RCC 7860 (cell line): ENCODE results near the gene TRMT2A.
A peak's percentile ranks its signal among the peaks of the same experiment; 100 is the strongest.

Experiments
- DNase-seq: peaks from one replicate; pipeline ENCODE4 v3.0.0-alpha.2; 2015; ENCODE audit warnings: low spot score
- FAIRE-seq: peaks from 2 replicates; lab custom pipeline; 2012; peaks lifted over from hg19 to GRCh38; lab: Jason Lieb, UNC

Gene TRMT2A

DNA sequence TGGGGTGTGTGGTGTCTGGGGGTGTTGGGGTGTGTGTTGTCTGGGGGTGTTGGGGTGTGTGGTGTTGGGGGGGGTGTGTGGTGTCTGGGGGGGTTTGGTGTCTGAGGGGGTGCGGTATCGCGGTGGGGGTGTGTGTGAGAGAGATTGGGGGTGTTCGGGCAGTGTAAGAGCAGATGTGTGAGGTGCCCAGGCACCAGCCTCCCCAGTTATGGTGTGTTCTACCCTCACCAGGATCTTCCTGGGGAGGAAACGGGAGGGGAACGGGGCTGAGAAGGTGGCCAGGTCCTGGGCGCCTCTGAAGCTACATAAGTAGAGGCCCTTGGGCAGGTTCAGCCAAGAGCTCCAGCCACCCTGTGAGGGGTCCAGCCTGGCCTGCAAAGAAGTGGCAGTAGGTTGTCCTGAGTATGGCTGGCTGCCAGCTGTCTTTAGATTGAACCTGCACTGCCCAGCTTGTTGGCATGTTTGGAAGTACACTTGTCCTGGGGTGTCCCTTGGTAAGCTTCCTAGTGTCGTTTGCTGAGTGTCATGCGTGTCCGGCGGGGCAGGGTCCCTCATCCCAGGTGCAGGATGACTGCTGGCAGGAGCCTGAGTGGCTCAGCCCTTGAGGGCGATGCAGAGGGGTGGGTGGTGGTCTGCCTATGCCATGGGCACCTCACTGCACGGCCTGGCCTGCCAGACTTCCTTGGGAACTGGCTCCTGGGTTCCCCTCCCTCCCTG is 6.5 kb upstream of the TRMT2A start:
- DNase-seq (no peak), FAIRE-seq (no peak)

DNA sequence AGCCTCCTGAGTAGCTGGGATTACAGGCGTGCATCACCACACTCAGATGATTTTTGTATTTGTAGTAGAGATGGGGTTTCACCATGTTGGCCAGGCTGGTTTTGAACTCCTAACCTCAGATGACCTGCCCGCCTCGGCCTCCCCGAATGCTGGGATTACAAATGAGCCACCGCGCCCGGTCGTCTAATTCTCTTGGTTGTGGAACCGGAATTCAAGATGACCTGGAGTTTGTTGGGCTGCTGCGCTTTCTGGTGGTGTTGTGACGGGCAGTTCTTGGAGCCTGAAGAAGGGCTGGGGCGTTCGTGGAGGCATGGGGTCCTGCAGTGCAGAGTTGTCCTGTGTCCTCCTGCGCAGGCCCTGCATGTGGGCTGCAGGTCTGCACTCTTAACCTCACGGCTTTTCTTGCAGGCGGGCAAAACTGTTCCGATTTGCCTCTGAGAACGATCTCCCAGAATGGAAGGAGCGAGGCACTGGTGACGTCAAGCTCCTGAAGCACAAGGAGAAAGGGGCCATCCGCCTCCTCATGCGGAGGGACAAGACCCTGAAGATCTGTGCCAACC is 4.9 kb upstream of the TRMT2A start:
- FAIRE-seq (no peak), DNase-seq (no peak)

DNA sequence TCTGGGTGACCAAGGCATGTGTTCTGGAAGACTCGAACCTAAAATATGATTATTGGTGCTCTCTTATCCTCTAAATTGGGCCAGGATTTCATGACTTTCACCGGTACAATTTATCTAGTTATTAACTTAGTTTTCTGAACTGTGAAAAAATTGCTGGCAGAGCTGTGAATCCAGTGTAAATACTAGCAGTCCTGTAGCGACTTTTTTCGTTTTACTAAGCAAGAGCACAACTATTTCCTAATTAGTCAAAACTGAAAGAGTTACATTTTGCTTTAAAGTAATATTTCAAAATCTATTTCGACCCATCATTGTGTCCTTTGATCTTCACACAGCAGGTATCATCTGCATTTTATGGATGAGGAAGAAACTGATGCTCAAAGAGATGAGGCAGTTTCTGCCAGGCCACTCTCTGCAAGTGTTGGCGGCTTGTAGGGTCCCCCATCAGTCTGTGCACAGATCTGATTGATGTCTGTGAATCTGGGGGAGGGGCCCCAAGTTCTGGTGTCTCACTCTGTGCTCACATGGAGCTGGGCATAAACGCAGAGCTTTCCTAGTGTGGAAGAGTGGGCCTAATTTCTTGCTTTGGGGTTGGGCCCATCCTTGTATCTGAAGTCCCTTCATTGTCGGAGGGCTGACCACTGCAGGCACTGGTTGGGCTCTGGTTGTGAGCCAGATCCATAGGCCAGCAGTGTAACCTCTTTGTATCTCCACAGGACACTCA is 1.4 kb upstream of the TRMT2A start:
- DNase-seq (no peak), FAIRE-seq (no peak)

DNA sequence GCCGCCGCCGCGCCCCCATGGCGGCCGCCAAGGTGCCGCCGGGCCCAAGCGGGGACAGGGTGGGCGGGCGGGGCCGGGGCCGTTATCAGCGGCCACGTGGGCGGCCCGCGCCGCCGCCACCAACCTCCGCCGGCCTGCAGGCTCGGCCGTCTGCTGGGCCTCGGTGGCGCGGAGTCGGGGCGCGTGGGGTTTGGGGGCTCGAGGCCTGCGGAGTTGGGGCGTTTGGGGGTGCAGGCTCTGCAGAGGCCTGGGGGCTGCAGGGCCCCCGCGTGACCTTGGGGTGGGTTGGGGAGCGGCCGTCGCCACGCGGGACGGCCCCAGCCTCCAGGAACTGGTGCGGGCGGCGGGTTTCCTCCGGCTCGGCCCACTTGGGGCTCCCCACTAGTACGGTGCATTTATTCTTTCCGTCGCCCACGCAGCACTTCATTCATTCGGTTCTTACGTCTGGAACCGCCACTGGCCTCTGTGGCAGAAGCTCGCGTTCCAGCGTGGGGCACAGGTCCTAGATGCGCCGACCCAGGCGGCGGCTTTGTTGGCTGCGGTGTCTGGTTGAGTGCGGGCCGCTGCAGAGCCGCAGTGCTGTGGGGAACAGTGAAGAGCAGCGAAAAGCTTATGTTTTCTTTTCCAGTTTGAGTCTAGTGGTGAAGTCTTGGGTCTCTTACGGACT is 740 bp upstream of the TRMT2A start:
- no peak for DNase-seq
- FAIRE-seq, result no peak

DNA sequence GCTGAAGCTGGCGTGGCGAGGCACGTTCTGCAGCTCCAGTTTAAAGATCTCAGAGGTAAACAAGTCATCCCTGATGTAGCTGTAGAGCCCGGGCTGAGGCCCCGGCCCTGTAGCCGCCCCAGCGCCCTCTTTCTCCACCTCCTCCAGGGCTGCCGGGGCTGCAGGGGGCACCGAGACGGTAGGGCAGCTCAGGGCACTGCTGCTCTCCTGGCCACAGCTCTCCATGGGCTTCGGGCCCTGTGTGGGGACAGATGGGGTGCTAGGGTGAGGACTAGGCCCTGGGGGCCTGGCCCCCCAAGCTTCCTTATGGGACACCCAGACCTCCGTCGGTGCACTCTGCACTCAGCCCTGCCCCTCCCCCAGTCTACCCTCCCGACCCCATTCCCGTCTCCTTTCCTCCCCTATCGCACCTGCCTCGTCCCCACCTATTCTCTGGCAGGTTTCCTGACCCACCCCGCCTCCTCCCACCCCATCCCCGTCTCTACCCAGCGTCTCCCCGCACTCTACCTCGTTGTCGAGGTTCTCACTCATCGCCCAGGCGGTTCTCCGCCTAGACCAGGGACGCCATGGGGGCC is 563 bp downstream of the TRMT2A start:
- FAIRE-seq, result no peak
- DNase-seq, result no peak

DNA sequence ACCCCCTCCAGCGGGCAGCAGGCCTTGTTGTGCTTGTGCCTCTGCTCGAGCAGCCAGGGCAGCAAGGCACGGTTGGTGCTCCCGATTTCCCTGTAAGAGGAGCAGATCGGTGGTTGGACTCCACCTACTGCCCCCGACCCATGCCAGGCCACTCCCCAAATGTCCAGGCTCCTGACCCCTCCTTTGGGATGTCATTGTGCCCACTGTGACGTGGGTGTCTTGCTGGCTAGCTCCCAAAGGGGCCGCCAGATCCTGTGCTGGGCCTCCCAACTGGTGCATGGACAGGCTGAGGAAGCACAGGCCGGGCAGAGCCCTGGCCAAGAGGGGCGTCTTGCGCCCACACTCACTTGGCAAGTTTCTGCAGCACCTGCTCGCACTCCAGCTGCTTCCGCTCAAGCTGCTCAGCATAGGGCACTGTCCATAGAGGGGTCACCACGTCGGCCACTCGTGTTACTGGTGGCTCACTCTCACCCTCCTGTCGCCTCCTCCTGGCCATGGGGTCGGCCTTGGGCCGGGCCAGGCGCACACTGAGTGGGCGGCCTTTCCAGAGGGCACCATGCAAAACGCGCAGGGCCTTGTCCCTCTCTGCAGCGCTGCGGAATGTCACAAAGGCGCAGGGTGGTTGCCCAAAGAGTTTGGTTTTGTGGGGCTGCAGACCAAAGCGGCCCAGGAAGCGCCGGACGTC is 1.2 kb downstream of the TRMT2A start, which contains the start of gene RANBP1:
Gene RANBP1 (plus strand): TSS at position 414 of the 685 bp plus-strand sequence. CDS start 81 bp downstream, at position 495.
- DNase-seq (no peak), FAIRE-seq (no peak)

DNA sequence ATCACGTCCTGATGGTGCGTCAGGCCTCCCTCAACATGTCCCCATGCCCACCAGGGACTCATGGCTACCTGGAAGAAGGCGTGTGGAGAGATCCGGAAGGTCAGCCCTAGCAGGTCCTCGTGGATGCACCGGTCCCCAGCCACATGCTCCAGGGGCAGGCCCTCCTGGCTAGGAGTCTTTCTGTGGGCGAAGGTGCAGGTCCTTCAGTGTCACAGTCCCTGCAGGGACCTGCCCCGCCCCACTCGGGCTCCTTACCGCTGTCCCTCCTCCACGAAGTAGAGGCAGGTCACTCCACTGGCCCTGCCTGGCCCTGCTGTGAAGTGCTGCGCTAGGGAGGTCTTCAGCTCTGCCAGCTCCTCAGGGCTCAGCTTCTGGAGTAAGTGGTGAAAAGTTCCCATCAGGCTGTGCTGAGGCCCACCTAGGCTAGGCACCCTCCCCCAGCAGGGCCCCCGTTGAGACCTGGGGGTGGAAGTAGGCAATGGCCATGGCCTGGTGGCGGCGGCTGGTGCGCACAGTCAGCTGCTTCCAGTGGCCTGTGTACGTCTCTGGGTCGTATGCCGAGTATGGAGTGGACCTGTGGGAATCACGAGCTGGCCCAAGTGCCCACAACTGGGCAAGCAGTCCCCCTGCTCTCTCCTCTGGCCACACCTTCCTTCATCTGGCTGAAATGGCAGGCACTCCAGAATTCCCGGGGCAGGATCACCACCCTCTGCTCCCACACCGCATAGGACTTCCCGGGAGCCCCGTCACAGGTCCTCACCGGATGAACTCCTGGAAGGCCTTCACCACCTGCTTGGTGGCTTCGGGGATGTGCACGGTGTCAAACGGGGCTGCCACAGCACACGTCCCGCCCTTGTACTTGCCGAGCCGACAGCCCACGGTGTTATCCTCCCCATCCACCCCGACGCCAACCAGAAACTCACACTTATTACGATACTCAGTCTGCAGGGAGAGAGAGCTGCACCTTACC is 2.2 kb downstream of the TRMT2A start:
- no peak for FAIRE-seq
- DNase-seq, result no peak

DNA sequence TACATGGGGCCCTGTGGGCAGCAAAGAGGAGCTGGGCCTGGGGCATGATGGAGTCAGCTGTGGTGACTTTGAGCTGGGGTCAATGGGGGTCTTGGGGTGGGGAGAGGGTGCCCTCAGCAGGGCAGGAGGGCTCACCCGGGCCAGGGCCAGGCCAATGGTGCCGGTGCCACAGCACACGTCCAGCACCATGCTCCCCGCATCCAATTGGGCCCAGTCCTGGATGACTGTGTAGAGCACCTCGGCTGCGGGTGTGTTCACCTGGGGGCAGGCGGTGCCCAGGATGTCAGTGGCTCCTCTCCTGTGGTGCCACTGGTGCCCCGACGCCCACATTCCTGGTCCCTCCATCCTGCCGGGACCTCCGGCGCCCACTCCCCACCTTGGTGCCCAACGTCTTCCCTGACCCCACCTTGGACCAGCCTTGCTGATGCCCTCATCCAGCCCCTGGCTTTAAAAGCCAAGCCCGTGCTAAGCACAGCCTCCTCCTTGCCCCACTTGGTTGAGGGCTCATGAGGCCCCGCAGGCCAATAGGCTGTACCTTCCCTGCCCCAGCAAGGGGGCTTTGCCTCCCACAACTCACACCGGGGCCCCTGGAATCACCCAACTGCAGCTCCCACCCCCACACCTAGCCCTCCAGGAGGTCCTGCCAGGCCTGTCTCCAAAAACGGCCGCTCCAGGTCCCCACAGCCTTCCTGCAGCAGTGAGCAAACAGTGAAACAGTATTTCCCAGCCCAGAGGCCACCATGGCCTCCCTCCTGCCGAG is 3.3 kb downstream of the TRMT2A start:
- FAIRE-seq, result no peak
- no peak for DNase-seq

DNA sequence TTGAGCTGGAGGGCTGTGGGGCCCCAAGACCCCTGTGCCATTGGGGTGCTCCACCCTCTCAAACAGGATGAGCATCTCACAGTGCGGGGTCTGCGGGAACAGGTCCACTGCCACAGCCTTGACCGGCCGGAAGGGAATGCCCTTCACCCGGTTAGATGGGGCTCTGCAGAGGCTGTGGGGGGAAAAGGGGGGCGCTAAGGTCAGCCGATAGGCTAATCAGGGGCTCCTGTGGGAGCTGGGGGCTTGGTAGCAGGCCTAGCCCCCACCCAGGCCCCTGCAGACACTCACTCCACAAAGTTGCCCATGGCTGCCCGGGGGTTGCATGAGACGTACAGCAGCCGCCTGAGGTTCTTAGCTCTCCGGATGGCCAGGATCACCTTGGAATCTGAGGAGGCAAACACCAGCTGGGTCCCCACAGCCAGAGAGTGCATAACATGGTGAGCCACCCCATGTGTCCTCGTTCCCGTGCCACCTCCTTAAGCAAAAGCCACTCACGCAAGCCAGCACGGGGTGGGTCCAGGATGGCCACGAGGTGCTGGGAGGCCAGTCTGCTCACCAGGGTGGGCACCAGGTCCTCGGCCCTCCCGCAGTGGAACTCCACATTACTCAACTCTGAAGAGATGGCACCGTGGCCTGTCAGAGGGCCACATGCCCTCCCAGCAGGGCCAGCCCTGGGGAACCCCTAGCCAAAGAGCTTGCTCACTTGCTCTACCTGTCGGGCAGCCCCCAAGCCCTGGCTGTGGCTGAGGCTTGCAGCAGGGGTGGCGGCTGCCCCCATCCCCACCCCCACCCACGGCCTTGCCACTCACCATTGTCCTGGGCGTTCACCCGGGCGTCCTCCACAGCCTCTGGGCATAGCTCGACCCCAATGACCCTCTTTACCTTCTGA is 4.2 kb downstream of the TRMT2A start:
- DNase-seq (no peak), FAIRE-seq (no peak)

DNA sequence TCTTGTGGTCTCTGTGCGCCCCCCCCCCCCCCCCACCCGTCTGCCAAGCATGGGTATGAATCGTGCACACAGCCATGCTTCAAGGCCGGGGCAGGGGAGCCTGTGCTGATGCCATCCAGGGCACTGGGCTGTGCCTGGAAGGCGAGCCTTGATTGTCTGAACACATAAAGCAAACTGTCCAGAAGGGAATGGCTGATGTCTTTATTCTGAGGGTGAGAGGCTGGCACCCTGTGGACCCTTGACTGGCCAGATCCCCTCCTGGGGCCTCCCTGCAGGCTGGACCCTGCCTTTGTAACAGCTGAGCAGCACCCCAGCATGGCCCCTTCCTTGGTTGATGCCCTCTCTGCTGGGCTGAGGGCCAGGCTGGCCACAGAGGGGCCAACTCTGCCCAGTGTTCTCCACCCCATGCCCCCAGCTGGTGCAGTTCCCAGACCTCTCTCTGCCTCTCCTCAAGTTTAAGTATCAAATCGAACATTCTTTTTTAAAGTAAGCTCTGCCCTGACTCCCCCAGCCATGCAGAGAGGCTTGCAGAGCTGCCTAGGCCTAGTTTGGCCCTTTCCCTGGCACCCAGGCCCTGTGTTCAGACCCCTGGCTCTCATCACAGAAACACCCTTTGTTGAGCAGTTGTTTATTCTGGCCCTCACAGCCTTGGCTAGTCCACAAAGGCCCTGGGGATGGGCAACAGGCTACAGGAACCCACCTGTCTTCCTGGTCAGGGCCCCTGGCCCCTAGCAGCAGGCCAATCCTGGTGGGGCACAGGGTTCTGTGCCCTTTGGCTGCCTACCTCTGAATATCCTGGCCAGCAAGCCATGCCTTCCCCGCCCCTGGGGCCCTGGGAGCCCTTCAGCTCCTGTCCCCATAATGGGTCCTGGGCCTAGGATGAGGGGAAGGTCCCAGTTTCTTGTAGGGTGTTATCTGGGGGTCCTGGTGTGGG is 5.1 kb downstream of the TRMT2A start:
- FAIRE-seq, result no peak

DNA sequence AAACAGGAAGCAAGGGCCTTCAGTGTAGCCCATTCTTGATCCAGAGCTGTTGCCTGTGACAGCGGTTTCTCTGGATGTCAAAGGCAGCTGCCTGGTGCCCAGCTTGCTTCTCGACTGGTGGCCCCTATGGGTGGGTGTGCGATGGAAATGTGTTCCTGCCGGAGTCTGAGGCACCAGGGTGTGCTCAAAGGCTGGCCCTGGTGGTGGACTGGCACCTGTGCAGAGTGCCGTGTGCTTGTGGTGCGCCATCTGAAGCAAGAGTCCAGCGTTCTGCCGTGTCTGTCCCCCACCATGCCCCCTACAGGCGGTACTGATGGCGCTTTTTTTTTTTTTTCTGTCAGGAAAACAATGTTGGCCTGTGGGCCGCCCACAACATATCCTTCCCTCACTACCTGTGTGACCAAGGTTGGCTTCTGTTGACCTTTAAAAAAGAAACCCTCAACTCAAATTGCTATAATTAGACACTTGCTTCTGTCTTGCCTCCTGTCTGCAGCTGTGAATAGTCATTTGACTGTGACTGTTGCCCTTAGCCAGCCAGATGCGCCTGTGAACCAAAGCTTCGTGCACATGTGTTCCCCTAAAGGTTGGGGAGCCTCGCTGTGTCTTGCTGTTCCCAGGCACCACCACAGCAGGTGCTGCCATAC is 5.9 kb downstream of the TRMT2A start:
- peak; percentile 29 for DNase-seq

More for the DNA sequence above, 5.1 kb downstream of the TRMT2A start:
- no peak for DNase-seq

DNA sequence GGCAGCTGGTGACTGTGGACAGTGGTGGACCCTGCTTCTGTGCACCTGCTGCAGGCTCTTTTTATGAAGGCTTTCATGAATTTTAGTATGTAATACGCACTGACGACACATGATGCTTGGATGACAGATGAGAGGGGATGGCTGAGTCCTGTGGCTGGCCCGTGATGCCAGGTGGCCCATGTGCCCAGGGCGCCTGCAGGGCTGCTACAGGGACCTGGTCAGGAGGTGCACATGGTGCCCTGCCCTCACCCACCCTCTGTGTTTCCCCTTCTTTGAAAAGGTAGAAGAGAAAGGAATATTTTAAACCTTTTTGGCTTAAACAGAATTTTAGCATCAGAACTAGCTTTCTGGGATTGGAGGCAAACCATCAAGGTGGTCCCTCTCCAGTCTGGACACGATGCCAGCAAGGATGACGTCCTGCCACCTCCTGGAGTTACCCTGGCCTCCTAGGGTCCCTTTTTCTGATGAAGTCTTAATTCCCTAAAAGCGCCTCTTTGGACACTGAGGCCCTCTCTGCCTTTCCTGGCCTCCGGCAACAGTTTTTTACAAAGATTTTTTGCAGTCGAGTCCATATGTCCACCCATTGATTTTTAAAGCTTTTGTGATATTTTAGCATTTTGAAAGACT is 6.6 kb downstream of the TRMT2A start:
- DNase-seq, result no peak
- no peak for FAIRE-seq

More for the DNA sequence above, 5.9 kb downstream of the TRMT2A start:
- no peak for FAIRE-seq

DNA sequence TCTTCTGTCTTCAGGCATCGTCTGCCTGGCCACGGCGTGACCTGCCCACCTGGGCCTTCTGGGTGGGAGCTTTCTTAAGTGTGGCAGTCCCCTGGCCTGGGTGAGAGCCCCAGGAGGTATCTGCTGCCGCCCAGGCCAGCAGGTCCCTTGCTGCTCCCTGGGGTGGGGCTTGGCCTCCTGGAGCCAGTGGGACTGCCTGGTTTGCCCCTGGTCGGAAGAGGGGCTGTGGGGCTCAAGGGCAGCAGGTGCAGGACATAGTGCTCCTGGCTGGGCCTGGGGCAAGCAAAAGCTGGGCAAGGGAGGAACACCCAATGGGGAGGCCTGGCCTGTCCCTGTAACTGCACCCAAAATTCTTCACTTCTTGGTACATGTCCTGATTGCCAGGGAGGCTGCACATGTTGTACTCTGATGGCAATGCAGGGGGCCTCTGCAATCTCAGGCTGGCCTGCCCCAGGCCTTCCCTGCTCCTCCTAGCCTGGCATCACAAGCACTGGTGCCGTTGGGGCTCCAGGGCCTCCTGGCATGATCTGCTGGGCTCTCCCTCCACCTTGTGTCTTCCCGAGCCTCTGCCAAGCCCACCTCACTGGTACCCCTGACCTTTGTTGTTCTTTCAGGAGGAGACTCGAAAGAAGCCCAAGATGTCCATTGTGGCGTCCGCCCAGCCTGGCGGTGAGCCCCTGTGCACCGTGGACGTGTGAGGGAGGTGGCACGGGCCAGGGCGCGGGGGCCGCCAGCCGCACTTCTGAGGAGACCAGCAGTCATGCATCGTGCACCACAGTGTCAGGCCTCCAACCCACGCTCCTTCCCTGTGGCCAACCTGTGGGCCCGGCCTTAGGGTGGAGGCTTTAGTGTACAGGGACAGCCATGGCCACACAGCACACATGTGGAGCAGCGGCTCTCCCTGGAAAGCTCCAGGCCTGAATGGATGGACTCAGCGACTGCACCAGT is 7.3 kb downstream of the TRMT2A start:
- DNase-seq (no peak), FAIRE-seq (no peak)

DNA sequence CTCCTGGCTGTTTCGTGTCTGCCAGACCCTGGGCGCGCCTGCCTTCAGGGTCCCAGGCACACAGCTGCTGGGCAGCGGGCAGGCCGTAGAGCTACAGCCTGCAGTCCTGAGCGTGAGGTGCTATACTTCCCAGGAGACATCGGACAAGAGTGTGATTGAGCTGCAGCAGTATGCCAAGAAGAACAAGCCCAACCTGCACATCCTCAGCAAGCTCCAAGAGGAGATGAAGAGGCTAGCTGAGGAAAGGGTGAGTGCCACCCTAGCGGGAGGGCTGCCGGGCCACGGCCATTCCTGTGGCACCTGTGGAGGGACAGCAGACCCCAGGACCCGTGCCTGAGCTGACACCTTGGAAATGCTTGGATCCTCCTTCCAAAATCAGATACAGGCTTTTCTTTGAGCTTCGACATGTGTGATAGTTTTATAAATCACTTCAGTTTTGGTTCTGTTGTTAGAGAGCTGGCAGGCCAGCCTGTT is 8.2 kb downstream of the TRMT2A start:
- DNase-seq (no peak), FAIRE-seq (no peak)
